DOHH2 (cell line): ENCODE measurements around the gene RCAN2.

Experiments
- EZH2phosphoT487 ChIP-seq: fragments of 200-600 bp; sonication (generic); IDR thresholded peaks from 2 replicates; pipeline ENCODE4 v1.6.1; 2017; ENCODE audit warnings: borderline replicate concordance, mild to moderate bottlenecking, antibody characterized with exemption, low read length, moderate library complexity, mixed read lengths
- TF ChIP-seq, protein P1 (sequence below): fragments of 200-600 bp; sonication (generic); IDR thresholded peaks from one replicate; pipeline ENCODE4 v1.5.1; 2014; ENCODE audit warnings: antibody characterized with exemption, mild to moderate bottlenecking, low read depth, low read length; ENCODE audit not compliant: poor library complexity, severe bottlenecking

- TF ChIP-seq, protein P1, sequence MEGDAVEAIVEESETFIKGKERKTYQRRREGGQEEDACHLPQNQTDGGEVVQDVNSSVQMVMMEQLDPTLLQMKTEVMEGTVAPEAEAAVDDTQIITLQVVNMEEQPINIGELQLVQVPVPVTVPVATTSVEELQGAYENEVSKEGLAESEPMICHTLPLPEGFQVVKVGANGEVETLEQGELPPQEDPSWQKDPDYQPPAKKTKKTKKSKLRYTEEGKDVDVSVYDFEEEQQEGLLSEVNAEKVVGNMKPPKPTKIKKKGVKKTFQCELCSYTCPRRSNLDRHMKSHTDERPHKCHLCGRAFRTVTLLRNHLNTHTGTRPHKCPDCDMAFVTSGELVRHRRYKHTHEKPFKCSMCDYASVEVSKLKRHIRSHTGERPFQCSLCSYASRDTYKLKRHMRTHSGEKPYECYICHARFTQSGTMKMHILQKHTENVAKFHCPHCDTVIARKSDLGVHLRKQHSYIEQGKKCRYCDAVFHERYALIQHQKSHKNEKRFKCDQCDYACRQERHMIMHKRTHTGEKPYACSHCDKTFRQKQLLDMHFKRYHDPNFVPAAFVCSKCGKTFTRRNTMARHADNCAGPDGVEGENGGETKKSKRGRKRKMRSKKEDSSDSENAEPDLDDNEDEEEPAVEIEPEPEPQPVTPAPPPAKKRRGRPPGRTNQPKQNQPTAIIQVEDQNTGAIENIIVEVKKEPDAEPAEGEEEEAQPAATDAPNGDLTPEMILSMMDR, result no peak
- no peak for TF ChIP-seq EZH2phosphoT487
Measured at GRCh38 chr6:46451343-46451742, 39.9 kb downstream of the RCAN2 start.
